ENCODE data around the gene ATOH8. TPM values are rescaled to one million over a fixed set of nuclear protein-coding genes. Genes with fewer than 3 reads are reported as not detected.

Gene ATOH8
- total RNA-seq, 4 donors from 2014 or later: 34.5 to 79.5 (median 59.6) TPM

DNA sequence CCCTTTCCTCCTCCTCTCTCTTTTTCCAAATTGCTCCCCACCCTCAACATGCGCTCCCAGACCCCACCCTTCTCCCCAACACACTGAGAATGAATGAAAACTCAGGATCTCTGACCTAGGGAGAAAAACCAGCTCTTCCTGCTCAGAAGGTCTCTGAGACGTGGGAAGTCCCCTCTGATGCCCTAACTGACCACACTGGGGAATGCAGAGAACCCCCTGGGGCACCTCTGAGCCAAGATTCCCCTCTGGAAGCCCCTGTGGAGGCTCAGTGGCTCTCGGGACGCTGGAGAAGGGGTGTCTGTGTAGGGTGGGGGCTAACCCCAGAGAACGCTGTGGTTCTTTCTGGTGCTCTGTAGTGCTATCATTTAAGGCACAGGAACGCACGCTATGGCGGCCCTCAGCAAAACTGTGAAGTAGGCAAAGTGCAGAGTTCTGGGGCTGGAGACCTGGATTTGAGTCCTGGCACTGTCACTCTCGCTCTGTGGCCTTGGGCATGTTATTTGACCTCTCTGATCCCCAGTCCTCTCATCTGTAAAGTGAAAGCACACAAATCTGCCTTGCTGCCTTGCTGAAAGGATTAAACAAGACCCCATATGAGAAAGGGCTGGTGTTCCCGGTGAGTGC lies 17.1 kb downstream of the ATOH8 start:
- Histone ChIP-seq H3K27ac (peak overlapping the region in 3 of 4 donors; percentile 85 to 90 (median 88)), H3K27me3 (no peaks in the 10 kb centered on the region), H3K36me3 (peaks cover 0 to 37% of the 10 kb centered on the region in 2 donors), H3K4me3 (no peak overlapping the region), H3K4me1 (peaks cover 23 to 96% (median 72%) of the 10 kb centered on the region in 3 donors), H3K9me3 (no peaks in the 10 kb centered on the region)
- 70 to 86% methylated on average over 1 to 5 of the region's 10 CpGs for WGBS, 2 donors (ENCODE audit: low coverage in 1 of 2)
- ATAC-seq: no peak
- no peak for TF ChIP-seq POLR2AphosphoS5 (IDR thresholded peaks at IDR 0.05)
- no peak for TF ChIP-seq EP300 (IDR thresholded peaks at IDR 0.05)
- TF ChIP-seq, protein P1, sequence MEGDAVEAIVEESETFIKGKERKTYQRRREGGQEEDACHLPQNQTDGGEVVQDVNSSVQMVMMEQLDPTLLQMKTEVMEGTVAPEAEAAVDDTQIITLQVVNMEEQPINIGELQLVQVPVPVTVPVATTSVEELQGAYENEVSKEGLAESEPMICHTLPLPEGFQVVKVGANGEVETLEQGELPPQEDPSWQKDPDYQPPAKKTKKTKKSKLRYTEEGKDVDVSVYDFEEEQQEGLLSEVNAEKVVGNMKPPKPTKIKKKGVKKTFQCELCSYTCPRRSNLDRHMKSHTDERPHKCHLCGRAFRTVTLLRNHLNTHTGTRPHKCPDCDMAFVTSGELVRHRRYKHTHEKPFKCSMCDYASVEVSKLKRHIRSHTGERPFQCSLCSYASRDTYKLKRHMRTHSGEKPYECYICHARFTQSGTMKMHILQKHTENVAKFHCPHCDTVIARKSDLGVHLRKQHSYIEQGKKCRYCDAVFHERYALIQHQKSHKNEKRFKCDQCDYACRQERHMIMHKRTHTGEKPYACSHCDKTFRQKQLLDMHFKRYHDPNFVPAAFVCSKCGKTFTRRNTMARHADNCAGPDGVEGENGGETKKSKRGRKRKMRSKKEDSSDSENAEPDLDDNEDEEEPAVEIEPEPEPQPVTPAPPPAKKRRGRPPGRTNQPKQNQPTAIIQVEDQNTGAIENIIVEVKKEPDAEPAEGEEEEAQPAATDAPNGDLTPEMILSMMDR (IDR thresholded peaks at IDR 0.05): no peak
- no peak for TF ChIP-seq POLR2A (IDR thresholded peaks at IDR 0.05)

DNA sequence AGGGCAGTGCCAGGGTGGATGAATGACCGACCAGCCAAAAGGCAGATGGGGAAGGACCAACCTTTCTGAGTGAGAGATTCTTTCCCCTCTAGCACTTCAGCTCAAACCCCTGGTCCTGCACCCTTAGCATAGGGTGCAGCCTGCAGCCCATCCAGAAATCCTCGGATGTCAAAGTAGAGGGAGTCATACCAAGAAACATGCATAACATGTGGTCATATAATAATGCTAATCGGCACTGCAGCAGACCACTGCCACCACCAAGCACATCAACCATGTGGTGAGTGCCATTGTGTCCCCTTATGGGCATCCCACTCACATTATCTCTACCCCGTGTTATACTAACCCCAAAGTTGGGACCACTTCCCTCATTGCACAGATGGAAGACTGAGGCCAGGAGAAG lies 17.7 kb downstream of the ATOH8 start:
- H3K27me3 ChIP-seq: no peaks in the 10 kb centered on the region
- TF ChIP-seq POLR2A (IDR thresholded peaks at IDR 0.05) (no peak), POLR2AphosphoS5 (IDR thresholded peaks at IDR 0.05) (no peak), EP300 (IDR thresholded peaks at IDR 0.05) (no peak)
- TF ChIP-seq, protein P1 (IDR thresholded peaks at IDR 0.05): no peak
- H3K4me1 ChIP-seq: peaks cover 23 to 96% (median 72%) of the 10 kb centered on the region in 3 donors
- 33 to 61% methylated on average over 1 to 3 of the region's 4 CpGs for WGBS, 2 donors (ENCODE audit: low coverage in 1 of 2)
- H3K4me3 ChIP-seq: peak overlapping the region in 1 of 2 donors; percentile 34
- peaks cover 0 to 36% of the 10 kb centered on the region in 2 donors for H3K36me3 ChIP-seq
- no peaks in the 10 kb centered on the region for H3K9me3 ChIP-seq
- ATAC-seq: no peak
- H3K27ac ChIP-seq: peak overlapping the region; percentile 14 to 90 (median 86)

DNA sequence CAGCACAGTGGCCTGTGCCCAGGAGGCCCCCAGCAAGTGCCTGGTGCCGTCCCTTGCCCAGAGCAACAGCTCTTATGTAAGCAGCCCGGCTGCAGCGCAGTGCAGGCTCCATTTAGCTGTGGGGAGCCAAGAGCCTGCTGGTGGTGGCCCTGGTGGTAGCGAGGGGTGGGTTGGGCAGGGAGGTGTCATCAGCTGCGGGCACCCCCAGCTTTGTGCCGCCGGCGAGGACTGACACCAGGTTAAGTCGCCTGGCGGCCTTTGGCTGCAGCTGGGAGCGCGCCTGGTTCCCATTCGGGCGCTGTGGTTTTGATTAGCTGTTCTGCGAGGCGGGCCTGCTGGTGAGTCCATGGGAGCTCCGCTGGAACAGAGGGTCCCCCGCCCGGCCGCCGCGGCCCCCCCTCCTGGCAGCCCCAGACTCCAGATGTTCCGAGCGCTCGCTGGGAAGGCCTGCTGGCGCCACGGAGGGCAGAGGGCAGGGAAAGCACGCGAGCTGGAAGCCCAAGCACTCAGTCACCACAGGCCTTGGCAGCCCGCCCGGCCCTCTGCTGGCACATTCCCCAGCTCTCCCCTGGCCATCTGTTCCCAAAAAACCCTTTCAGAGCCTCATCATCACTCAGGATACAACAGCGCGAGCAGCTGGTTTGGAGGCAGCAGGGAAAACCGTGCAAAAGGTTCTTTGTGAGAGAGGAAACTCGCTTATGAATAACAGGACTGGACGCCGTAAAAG lies 18.4 kb downstream of the ATOH8 start:
- Histone ChIP-seq H3K4me1 (peaks cover 23 to 96% (median 79%) of the 10 kb centered on the region in 3 donors), H3K27ac (peak overlapping the region; percentile 14 to 90 (median 86)), H3K36me3 (peaks cover 0 to 34% of the 10 kb centered on the region in 2 donors), H3K27me3 (no peaks in the 10 kb centered on the region), H3K9me3 (no peaks in the 10 kb centered on the region), H3K4me3 (peak overlapping the region in 1 of 2 donors; percentile 34)
- peak; percentile 95 for ATAC-seq
- TF ChIP-seq, protein P1 (IDR thresholded peaks at IDR 0.05): peak in 3 of 4 experiments; percentile 15 to 59 (median 32)
- TF ChIP-seq POLR2A (IDR thresholded peaks at IDR 0.05) (no peak), EP300 (IDR thresholded peaks at IDR 0.05) (peak; percentile 74), POLR2AphosphoS5 (IDR thresholded peaks at IDR 0.05) (peak; percentile 100)
- WGBS, 2 donors (ENCODE audit: low coverage in 1 of 2): 0 to 2% methylated on average over 5 to 8 of the region's 37 CpGs

DNA sequence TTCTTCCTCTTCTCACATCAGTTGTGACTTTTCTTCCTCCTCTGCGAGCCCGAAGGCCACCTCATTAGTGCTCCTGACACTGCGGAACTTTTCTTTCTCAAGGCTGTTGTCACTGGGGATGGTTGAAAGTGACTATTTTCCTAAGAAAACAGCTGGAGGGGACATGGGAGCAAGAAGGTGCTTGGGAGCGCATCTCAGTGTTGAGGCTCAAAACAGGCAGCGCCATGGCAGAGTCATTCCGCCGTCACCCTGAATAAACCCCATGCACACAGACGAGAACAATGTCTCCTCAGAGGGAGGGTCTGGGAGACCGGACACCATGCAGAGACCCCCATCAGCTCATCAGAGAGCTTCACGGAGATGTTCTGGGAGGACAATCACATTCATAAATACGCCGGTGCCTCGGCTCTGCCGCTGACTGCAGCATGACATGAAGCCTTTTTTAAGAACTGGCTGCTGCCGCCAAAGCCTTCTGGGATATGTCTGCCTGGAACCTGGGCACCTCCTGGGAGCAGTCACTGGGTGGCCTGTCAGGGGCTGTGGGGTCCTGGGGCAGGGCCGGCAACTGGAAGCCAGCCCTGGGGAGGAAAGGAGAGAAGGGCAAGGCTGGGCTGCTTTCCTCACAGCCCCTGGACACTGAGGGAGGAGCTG lies 19.2 kb downstream of the ATOH8 start:
- H3K36me3 ChIP-seq: peaks cover 0 to 33% of the 10 kb centered on the region in 2 donors
- no peak for ATAC-seq
- TF ChIP-seq POLR2AphosphoS5 (IDR thresholded peaks at IDR 0.05) (peak; percentile 30), EP300 (IDR thresholded peaks at IDR 0.05) (no peak), POLR2A (IDR thresholded peaks at IDR 0.05) (no peak)
- TF ChIP-seq, protein P1 (IDR thresholded peaks at IDR 0.05): no peak
- H3K4me3 ChIP-seq: peak overlapping the region in 1 of 2 donors; percentile 34
- 15% methylated on average over 6 of the region's 16 CpGs; no CpG with 5 or more reads in 1 of the 2 donors for WGBS, 2 donors (ENCODE audit: low coverage in 1 of 2)
- H3K4me1 ChIP-seq: peaks cover 23 to 96% (median 83%) of the 10 kb centered on the region in 3 donors
- H3K27ac ChIP-seq: peak overlapping the region; percentile 71 to 90 (median 86)
- H3K9me3 ChIP-seq: no peaks in the 10 kb centered on the region
- no peaks in the 10 kb centered on the region for H3K27me3 ChIP-seq
